Adrenal gland (tissue), 12 donors: ENCODE data around the gene ARF6. TPM values are rescaled to one million over a fixed set of nuclear protein-coding genes. Genes with fewer than 3 reads are reported as not detected.
A peak's percentile ranks its signal among the peaks of the same experiment; 100 is the strongest.

Experiments used
- DNase-seq, 7 donors: peaks; one replicate each; pipeline ENCODE4 v3.0.0-alpha.2; 2019 to 2020
- H3K27ac ChIP-seq, 5 donors: fragments of 200-600 bp; sonication (generic) in 4 of 5; 1 replicate in 3 of 5; 2 replicates in 2 of 5; pipeline versions ENCODE4 v1.5.1 to v1.8.0; 2016 to 2020; ENCODE audit warnings: mild to moderate bottlenecking in 1 of 5
- H3K27me3 ChIP-seq: fragments of 200-600 bp; 2 replicates; pipeline ENCODE4 v1.8.0; 2021
- H3K36me3 ChIP-seq, 2 donors: fragments of 200-600 bp; replicated peaks in 1 of 2; 1 replicate in 1 of 2; 2 replicates in 1 of 2; pipeline versions ENCODE4 v1.5.1 to v1.8.0; 2018 to 2022
- H3K4me1 ChIP-seq, 2 donors: fragments of 200-600 bp; replicated peaks in 1 of 2; 1 replicate in 1 of 2; 2 replicates in 1 of 2; pipeline versions ENCODE4 v1.5.1 to v1.8.0; 2018 to 2021
- H3K4me3 ChIP-seq, 4 donors: fragments of 200-600 bp; sonication (generic) in 3 of 4; one replicate each; pipeline ENCODE4 v1.5.1; 2016 to 2018
- H3K9me3 ChIP-seq, 3 donors: fragments of 200-600 bp; sonication (generic) in 1 of 3; replicated peaks in 1 of 3; 1 replicate in 2 of 3; 2 replicates in 1 of 3; pipeline versions ENCODE4 v1.5.1 to v1.8.0; 2016 to 2021
- CTCF ChIP-seq, 6 experiments: fragments of 450-650 bp in 4 of 6; fragments of 200-600 bp in 2 of 6; sonication (generic) in 1 of 6; IDR thresholded peaks; 1 replicate in 5 of 6; 2 replicates in 1 of 6; pipeline versions ENCODE4 v1.5.1 to v1.8.0; 2016 to 2021; ENCODE audit warnings: antibody characterized with exemption in 6 of 6, mild to moderate bottlenecking in 2 of 6, moderate library complexity in 1 of 6
- POLR2A ChIP-seq, 2 donors: fragments of 450-650 bp; IDR thresholded peaks; one replicate each; pipeline ENCODE4 v1.6.1; 2017; ENCODE audit warnings: antibody characterized with exemption in 2 of 2, mild to moderate bottlenecking in 2 of 2, moderate library complexity in 1 of 2
- WGBS, 4 donors: extraction: QIAGEN DNeasy Blood & Tissue Kit in 2 of 4; methylation state at CpG; one replicate each; pipeline versions ENCODE4 v1.1.5 to v1.1.7; 2013 to 2017; 5-methylcytosine and 5-hydroxymethylcytosine counted together
- intact Hi-C, 2 donors: fragments of 100-400 bp; cut with DNase I; formaldehyde crosslinking; loops; one replicate each; pipeline versions ENCODE4 v1.14.1 to v1.15.0; 2022 to 2023
- polyA plus RNA-seq, 3 donors: library from polyadenylated mRNA; stranded (reverse); fragments of 200-250 nt in 2 of 3; fragments of 350-450 nt in 1 of 3; fragmentation: Illumina TruSeq in 1 of 3; extraction: RNeasy Lipid Tissue Mini Kit (QIAGEN cat#74804) in 1 of 3; gene quantifications; one replicate each; pipeline ENCODE4 v1.2.3, GENCODE V29; 2013 to 2014
- total RNA-seq, 9 donors: library from RNA; depleted of rRNA in 4 of 9; stranded (reverse); fragments of >200 nt in 4 of 9; fragments of 120-200 nt in 1 of 9; fragmentation: NEBNext Ultra II Directional in 1 of 9; extraction: Animal tissue kit (Norgen Biotek cat#: 25700) in 1 of 9; gene quantifications; one replicate each; pipeline versions ENCODE4 v1.1.0 to v1.2.4, GENCODE V29; 2013 to 2023
- donor health status: healthy with polysubstance abuse.
- donor health status: Bipolar disorder and iron deficiency.
- donor health status: DM: yes; HTN: yes; CAD: no.
- donor health status: DM: no; HTN: no; CAD: no.
- donor health status: DM: no; HTN: no; CAD: no.
- donor health status: DM: yes; HTN: yes; CAD: no.

Gene ARF6
- total and polyA plus RNA-seq, 12 donors = 13.6 to 65.8 (median 47.6) TPM

DNA sequence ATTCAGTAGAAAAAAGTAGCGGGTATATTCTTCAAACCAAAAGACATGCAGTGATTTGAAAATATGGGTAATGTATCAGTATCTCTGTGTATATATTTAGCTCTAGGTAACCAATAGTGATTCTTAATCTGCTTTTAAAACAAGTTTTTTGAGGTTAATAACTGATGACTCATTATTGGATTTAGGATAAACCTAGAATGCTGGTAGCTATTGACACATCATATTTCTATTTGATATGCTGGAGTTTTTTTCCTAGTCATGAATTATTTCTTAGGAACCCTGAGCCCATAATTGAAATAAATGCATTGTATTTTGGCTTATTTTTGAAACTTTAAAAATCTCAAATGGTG lies 15.5 kb downstream of the ARF6 start:
- peak overlapping the region in 4 of 5 donors; percentile 37 to 76 (median 60) for H3K27ac ChIP-seq
- no peaks in the 10 kb centered on the region for H3K36me3 ChIP-seq
- no peak overlapping the region for H3K4me3 ChIP-seq
- H3K27me3 ChIP-seq = no peaks in the 10 kb centered on the region
- WGBS, 4 donors = 0% methylated on average over 1 of the region's 1 CpG
- H3K4me1 ChIP-seq = peaks cover 18 to 22% of the 10 kb centered on the region in 2 donors
- no peak for DNase-seq
- H3K9me3 ChIP-seq = no peaks in the 10 kb centered on the region
- TF ChIP-seq CTCF (IDR thresholded peaks at IDR 0.05) (no peak), POLR2A (IDR thresholded peaks at IDR 0.05) (no peak)
- intact Hi-C loops = no loop called here

DNA sequence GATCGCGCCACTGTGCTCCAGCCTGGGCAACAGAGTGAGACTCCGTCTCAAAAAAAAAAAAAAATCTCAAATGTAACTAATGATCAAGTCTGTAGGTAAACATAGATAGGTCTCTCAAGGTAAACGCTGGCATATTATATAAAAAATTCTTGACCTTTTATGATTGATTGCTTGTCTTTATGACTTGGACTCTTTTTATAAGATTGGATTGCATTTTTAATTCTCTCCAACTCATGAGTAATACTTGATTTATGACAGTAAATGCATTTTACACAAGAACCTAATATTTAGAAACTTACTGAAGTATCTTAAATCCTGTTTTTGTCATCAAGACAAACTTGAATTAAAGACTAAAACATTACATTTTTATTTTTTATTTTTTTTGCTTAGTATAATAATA lies 16.1 kb downstream of the ARF6 start:
- Histone ChIP-seq H3K36me3 (no peaks in the 10 kb centered on the region), H3K27me3 (no peaks in the 10 kb centered on the region), H3K4me1 (peaks cover 18 to 22% of the 10 kb centered on the region in 2 donors), H3K4me3 (no peak overlapping the region), H3K9me3 (no peaks in the 10 kb centered on the region), H3K27ac (no peak overlapping the region)
- DNase-seq = no peak
- 90 to 97% (median 92%) methylated on average over 4 of the region's 4 CpGs for WGBS, 4 donors
- TF ChIP-seq CTCF (IDR thresholded peaks at IDR 0.05) = no peak
- TF ChIP-seq POLR2A (IDR thresholded peaks at IDR 0.05) = no peak
- intact Hi-C loops = no loop called here

- H3K4me3 ChIP-seq = no peak overlapping the region
- no peaks in the 10 kb centered on the region for H3K27me3 ChIP-seq
- no peak overlapping the region for H3K27ac ChIP-seq
- DNase-seq = no peak
- peaks cover 3 to 5% of the 10 kb centered on the region in 2 donors for H3K4me1 ChIP-seq
- intact Hi-C loops = no loop called here
- no peaks in the 10 kb centered on the region for H3K9me3 ChIP-seq
- TF ChIP-seq CTCF (IDR thresholded peaks at IDR 0.05) (no peak), POLR2A (IDR thresholded peaks at IDR 0.05) (no peak)
- no peaks in the 10 kb centered on the region for H3K36me3 ChIP-seq
These were observed 22.2 kb downstream of the ARF6 start for GRCh38 chr14:49915085-49915484.

GRCh38 chr14:49918706-49919105 lies 25.8 kb downstream of the ARF6 start:
- intact Hi-C loops = no loop called here
- TF ChIP-seq POLR2A (IDR thresholded peaks at IDR 0.05) = no peak
- TF ChIP-seq CTCF (IDR thresholded peaks at IDR 0.05) = no peak
- H3K4me3 ChIP-seq = no peak overlapping the region
- H3K27ac ChIP-seq = no peak overlapping the region
- WGBS, 4 donors = 89 to 97% (median 94%) methylated on average over 2 of the region's 2 CpGs
- no peaks in the 10 kb centered on the region for H3K36me3 ChIP-seq
- no peaks in the 10 kb centered on the region for H3K9me3 ChIP-seq
- no peaks in the 10 kb centered on the region for H3K4me1 ChIP-seq
- DNase-seq = no peak
- no peaks in the 10 kb centered on the region for H3K27me3 ChIP-seq
